ENCODE data around the gene SORCS2. TPM values are rescaled to one million over a fixed set of nuclear protein-coding genes. Genes with fewer than 3 reads are reported as not detected.

SORCS2 gene
- polyA plus RNA-seq, 1 donor (not counting 4 experiments of a cell fraction or from before 2014, with no cell fraction given), result 0.09 TPM

- dilution Hi-C loops (cut with MboI; ENCODE audit: extremely low pct_ligation_motif_present, low sequenced_read_pairs), result no loop called here
- Histone ChIP-seq H3K4me2 (ENCODE audit: control insufficient read depth, extremely low read depth, insufficient read depth, low read depth, low read length) (no peak overlapping the region), H3K27me3 (ENCODE audit: control insufficient read depth, extremely low read depth, insufficient read depth, low read length) (no peaks in the 10 kb centered on the region), H3K4me3 (ENCODE audit: control insufficient read depth in 2 of 3, extremely low read depth in 1 of 3, insufficient read depth in 2 of 3, low read depth in 1 of 3, low read length in 3 of 3) (no peak overlapping the region), H3K9me3 (ENCODE audit: control insufficient read depth, low read depth, low read length) (no peaks in the 10 kb centered on the region), H3K9ac (ENCODE audit: control insufficient read depth, extremely low read depth, insufficient read depth, low read length) (no peak overlapping the region), H3K36me3 (ENCODE audit: control insufficient read depth in 2 of 2, extremely low read depth in 1 of 2, insufficient read depth in 2 of 2, low read length in 2 of 2) (no peaks in the 10 kb centered on the region), H3K27ac (ENCODE audit: control insufficient read depth, insufficient read depth, low read length) (no peak overlapping the region), H4K20me1 (ENCODE audit: control insufficient read depth, extremely low read depth, insufficient read depth, low read length) (no peaks in the 10 kb centered on the region), H3K9me1 (ENCODE audit: control insufficient read depth, extremely low read depth, insufficient read depth, low read length) (no peaks in the 10 kb centered on the region), H3K4me1 (ENCODE audit: control insufficient read depth, extremely low read depth, insufficient read depth, low read length) (no peaks in the 10 kb centered on the region), H2AFZ (ENCODE audit: control insufficient read depth, low read length) (no peak overlapping the region), H3K79me2 (ENCODE audit: control insufficient read depth, insufficient read depth, low read length) (no peaks in the 10 kb centered on the region)
- FAIRE-seq (no peak), DNase-seq (ENCODE audit: low read depth, low spot score) (no peak)
- TF ChIP-seq, protein P1, sequence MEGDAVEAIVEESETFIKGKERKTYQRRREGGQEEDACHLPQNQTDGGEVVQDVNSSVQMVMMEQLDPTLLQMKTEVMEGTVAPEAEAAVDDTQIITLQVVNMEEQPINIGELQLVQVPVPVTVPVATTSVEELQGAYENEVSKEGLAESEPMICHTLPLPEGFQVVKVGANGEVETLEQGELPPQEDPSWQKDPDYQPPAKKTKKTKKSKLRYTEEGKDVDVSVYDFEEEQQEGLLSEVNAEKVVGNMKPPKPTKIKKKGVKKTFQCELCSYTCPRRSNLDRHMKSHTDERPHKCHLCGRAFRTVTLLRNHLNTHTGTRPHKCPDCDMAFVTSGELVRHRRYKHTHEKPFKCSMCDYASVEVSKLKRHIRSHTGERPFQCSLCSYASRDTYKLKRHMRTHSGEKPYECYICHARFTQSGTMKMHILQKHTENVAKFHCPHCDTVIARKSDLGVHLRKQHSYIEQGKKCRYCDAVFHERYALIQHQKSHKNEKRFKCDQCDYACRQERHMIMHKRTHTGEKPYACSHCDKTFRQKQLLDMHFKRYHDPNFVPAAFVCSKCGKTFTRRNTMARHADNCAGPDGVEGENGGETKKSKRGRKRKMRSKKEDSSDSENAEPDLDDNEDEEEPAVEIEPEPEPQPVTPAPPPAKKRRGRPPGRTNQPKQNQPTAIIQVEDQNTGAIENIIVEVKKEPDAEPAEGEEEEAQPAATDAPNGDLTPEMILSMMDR (optimal IDR thresholded peaks at IDR 0.05 in 1 of 3, IDR thresholded peaks at IDR 0.05 in 1 of 3, conservative IDR thresholded peaks at IDR 0.05 in 1 of 3; ENCODE audit: extremely low read depth in 1 of 3, insufficient read depth in 2 of 3, low read length in 3 of 3), result no peak
These were observed 232.3 kb downstream of the SORCS2 start for GRCh38 chr4:7424553-7425111.

DNA sequence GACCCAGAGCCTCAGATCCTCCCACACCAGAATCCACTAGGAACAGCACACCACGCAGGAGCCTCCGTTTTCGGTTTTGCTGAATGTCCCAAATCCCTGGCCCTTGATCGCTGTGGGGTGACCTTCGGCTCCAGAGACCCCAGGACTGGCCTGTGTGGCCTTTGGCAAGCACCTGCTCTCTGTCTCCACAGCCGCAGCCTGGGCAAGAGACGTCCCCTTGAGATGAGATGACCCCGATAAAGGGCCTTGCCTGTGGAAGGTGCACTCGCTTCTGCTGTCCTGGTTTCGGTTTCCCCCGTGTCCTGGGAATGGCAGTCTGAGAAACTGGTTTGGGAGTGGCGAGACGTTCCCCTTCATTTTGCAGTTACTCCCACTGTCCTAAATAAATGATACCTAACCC is 232.8 kb downstream of the SORCS2 start:
- DNase-seq (ENCODE audit: low read depth, low spot score) (no peak), FAIRE-seq (no peak)
- H3K36me3 ChIP-seq (ENCODE audit: control insufficient read depth in 2 of 2, extremely low read depth in 1 of 2, insufficient read depth in 2 of 2, low read length in 2 of 2), result no peaks in the 10 kb centered on the region
- H3K9me1 ChIP-seq (ENCODE audit: control insufficient read depth, extremely low read depth, insufficient read depth, low read length), result no peaks in the 10 kb centered on the region
- TF ChIP-seq, protein P1 (optimal IDR thresholded peaks at IDR 0.05 in 1 of 3, IDR thresholded peaks at IDR 0.05 in 1 of 3, conservative IDR thresholded peaks at IDR 0.05 in 1 of 3; ENCODE audit: extremely low read depth in 1 of 3, insufficient read depth in 2 of 3, low read length in 3 of 3), result no peak
- no peak for TF ChIP-seq EZH2 (IDR thresholded peaks at IDR 0.05; ENCODE audit: low read length)
- H3K27me3 ChIP-seq (ENCODE audit: control insufficient read depth, extremely low read depth, insufficient read depth, low read length), result no peaks in the 10 kb centered on the region
- no peak overlapping the region for H2AFZ ChIP-seq (ENCODE audit: control insufficient read depth, low read length)
- no peaks in the 10 kb centered on the region for H3K79me2 ChIP-seq (ENCODE audit: control insufficient read depth, insufficient read depth, low read length)
- no peaks in the 10 kb centered on the region for H4K20me1 ChIP-seq (ENCODE audit: control insufficient read depth, extremely low read depth, insufficient read depth, low read length)
- dilution Hi-C loops (cut with MboI; ENCODE audit: extremely low pct_ligation_motif_present, low sequenced_read_pairs), result no loop called here
- H3K4me3 ChIP-seq (ENCODE audit: control insufficient read depth in 2 of 3, extremely low read depth in 1 of 3, insufficient read depth in 2 of 3, low read depth in 1 of 3, low read length in 3 of 3), result no peak overlapping the region
- H3K27ac ChIP-seq (ENCODE audit: control insufficient read depth, insufficient read depth, low read length), result no peak overlapping the region
- peaks cover 3% of the 10 kb centered on the region for H3K4me1 ChIP-seq (ENCODE audit: control insufficient read depth, extremely low read depth, insufficient read depth, low read length)
- no peaks in the 10 kb centered on the region for H3K9me3 ChIP-seq (ENCODE audit: control insufficient read depth, low read depth, low read length)
- H3K9ac ChIP-seq (ENCODE audit: control insufficient read depth, extremely low read depth, insufficient read depth, low read length), result no peak overlapping the region
- no peak overlapping the region for H3K4me2 ChIP-seq (ENCODE audit: control insufficient read depth, extremely low read depth, insufficient read depth, low read depth, low read length)

All from keratinocyte (primary cell).